Esophagus squamous epithelium (tissue), 5 donors: ENCODE data around the gene SORCS1. TPM values are rescaled to one million over a fixed set of nuclear protein-coding genes. Genes with fewer than 3 reads are reported as not detected.

Experiments
- DNase-seq: peaks from one replicate; lab custom pipeline; 2025; lab: John Stamatoyannopoulos, UW
- H3K27ac ChIP-seq, 4 donors: fragments of 200-600 bp; sonication (generic); one replicate each; pipeline ENCODE4 v1.5.1; 2016 to 2019; ENCODE audit warnings: mild to moderate bottlenecking in 1 of 4
- H3K27me3 ChIP-seq, 4 donors: fragments of 200-600 bp; sonication (generic); 1 replicate in 3 of 4; 2 replicates in 1 of 4; pipeline versions ENCODE4 v1.5.1 to v1.6.0; 2017 to 2021; ENCODE audit warnings: antibody characterized with exemption in 1 of 4
- H3K36me3 ChIP-seq, 3 donors: fragments of 200-600 bp; sonication (generic); one replicate each; pipeline ENCODE4 v1.5.1; 2016 to 2019
- H3K4me1 ChIP-seq, 3 donors: fragments of 200-600 bp; sonication (generic); one replicate each; pipeline ENCODE4 v1.5.1; 2017 to 2019
- H3K4me3 ChIP-seq, 4 donors: fragments of 200-600 bp; sonication (generic); 1 replicate in 3 of 4; 2 replicates in 1 of 4; pipeline ENCODE4 v1.5.1; 2016 to 2019; ENCODE audit warnings: mild to moderate bottlenecking in 2 of 4, moderate library complexity in 1 of 4
- H3K9me3 ChIP-seq, 3 donors: fragments of 200-600 bp; sonication (generic); one replicate each; pipeline ENCODE4 v1.5.1; 2016 to 2019
- CTCF ChIP-seq, 6 experiments: fragments of 450-650 bp in 4 of 6; fragments of 200-600 bp in 2 of 6; sonication (generic) in 2 of 6; IDR thresholded peaks; one replicate each; pipeline ENCODE4 v1.5.1; 2016 to 2019; ENCODE audit warnings: antibody characterized with exemption in 6 of 6, mild to moderate bottlenecking in 4 of 6, moderate library complexity in 4 of 6
- POLR2A ChIP-seq, 4 donors: fragments of 450-650 bp; IDR thresholded peaks; one replicate each; pipeline ENCODE4 v1.6.1; 2017; ENCODE audit warnings: antibody characterized with exemption in 4 of 4, mild to moderate bottlenecking in 4 of 4, moderate library complexity in 3 of 4
- WGBS, 2 donors: methylation state at CpG; one replicate each; pipeline ENCODE4 v1.1.5; 2018; 5-methylcytosine and 5-hydroxymethylcytosine counted together
- intact Hi-C: fragments of 100-400 bp; cut with DNase I; formaldehyde crosslinking; loops from one replicate; pipeline ENCODE4 v1.15.0; 2022
- total RNA-seq, 4 donors: library from RNA; depleted of rRNA; stranded (reverse); fragments of >200 nt; gene quantifications; one replicate each; pipeline ENCODE4 v1.1.0, GENCODE V29; 2016
- donor health status: DM: yes; HTN: yes; CAD: no.

The SORCS1 gene
- total RNA-seq, 4 donors from 2014 or later, result 0.88 to 4.8 (median 1.4) TPM; not detected in 1

DNA sequence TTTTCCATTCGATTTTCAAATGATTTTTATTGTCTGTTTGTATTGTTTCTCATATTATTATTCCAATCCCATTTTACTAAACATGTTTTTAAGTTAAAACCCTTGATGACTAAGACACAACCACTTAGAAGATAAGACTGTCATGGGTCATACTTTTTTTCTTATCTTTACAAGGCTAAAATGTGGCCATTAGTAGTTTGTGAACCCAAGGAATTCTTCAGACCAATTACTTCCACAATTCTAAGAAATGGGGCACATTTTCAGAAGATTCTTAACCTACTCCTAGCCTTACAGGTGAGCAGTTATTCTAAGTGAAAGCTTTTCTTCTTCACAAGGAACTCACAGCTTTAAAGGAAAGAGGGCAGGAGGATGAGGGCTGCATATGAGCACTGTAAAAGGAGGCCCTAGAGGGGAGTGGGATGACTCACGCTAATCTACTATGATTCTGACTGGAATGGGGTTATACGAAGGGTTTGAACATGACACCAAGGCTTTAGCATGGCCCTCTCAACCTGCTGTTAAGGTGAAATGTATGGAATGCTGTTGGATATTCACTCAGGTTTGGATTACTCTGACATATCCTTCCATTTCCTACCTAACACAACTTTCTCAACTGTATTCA lies 81.0 kb downstream of the SORCS1 start:
- H3K9me3 ChIP-seq, result no peaks in the 10 kb centered on the region
- no peak for TF ChIP-seq CTCF (IDR thresholded peaks at IDR 0.05)
- TF ChIP-seq POLR2A (IDR thresholded peaks at IDR 0.05), result no peak
- intact Hi-C loops, result no loop called here
- H3K27ac ChIP-seq, result no peak overlapping the region
- DNase-seq, result no peak
- 41 to 64% methylated on average over 3 of the region's 3 CpGs for WGBS, 2 donors
- no peak overlapping the region for H3K4me3 ChIP-seq
- H3K36me3 ChIP-seq, result no peaks in the 10 kb centered on the region
- no peaks in the 10 kb centered on the region for H3K4me1 ChIP-seq
- no peaks in the 10 kb centered on the region for H3K27me3 ChIP-seq

GRCh38 chr10:107081644-107082043 lies 82.9 kb downstream of the SORCS1 start:
- H3K27ac ChIP-seq, result no peak overlapping the region
- no peaks in the 10 kb centered on the region for H3K9me3 ChIP-seq
- H3K4me3 ChIP-seq, result no peak overlapping the region
- intact Hi-C loops, result no loop called here
- no peaks in the 10 kb centered on the region for H3K36me3 ChIP-seq
- DNase-seq, result no peak
- H3K4me1 ChIP-seq, result no peaks in the 10 kb centered on the region
- TF ChIP-seq CTCF (IDR thresholded peaks at IDR 0.05), result no peak
- no peak for TF ChIP-seq POLR2A (IDR thresholded peaks at IDR 0.05)
- 56 to 81% methylated on average over 1 of the region's 1 CpG for WGBS, 2 donors
- no peaks in the 10 kb centered on the region for H3K27me3 ChIP-seq

- WGBS, 2 donors, result 39 to 40% methylated on average over 2 of the region's 2 CpGs
- H3K4me3 ChIP-seq, result no peak overlapping the region
Observed at GRCh38 chr10:107075117-107075516, 89.4 kb downstream of the SORCS1 start.

DNA sequence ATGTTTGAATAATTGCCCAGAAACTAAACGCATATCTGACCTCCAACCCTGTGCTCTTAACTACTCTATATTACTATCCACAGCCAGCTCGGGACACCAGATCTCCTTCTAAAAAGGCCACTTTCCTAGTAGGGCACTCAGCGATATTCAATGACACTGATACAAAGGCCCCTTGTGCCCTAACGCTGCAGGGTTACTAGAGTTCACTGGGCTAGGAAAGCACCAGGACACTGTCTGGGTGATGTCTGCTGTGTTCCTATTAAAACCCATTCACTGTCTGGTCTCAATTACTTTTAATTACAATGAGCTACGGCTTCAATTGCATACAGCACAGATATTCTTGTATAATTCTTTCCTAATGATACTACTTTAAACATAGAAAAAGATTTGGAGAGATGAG lies 91.7 kb downstream of the SORCS1 start:
- Histone ChIP-seq H3K4me3 (no peak overlapping the region), H3K4me1 (no peaks in the 10 kb centered on the region), H3K27me3 (no peaks in the 10 kb centered on the region), H3K27ac (no peak overlapping the region), H3K9me3 (no peaks in the 10 kb centered on the region), H3K36me3 (no peaks in the 10 kb centered on the region)
- 64 to 72% methylated on average over 5 of the region's 5 CpGs for WGBS, 2 donors
- TF ChIP-seq CTCF (IDR thresholded peaks at IDR 0.05), result no peak
- TF ChIP-seq POLR2A (IDR thresholded peaks at IDR 0.05), result no peak
- no peak for DNase-seq
- intact Hi-C loops, result no loop called here

More at GRCh38 chr10:107075117-107075516, 89.4 kb downstream of the SORCS1 start:
- H3K4me1 ChIP-seq, result no peaks in the 10 kb centered on the region
- H3K27ac ChIP-seq, result no peak overlapping the region
- DNase-seq, result no peak
- TF ChIP-seq CTCF (IDR thresholded peaks at IDR 0.05), result no peak
- no peak for TF ChIP-seq POLR2A (IDR thresholded peaks at IDR 0.05)
- H3K9me3 ChIP-seq, result no peaks in the 10 kb centered on the region
- H3K27me3 ChIP-seq, result no peaks in the 10 kb centered on the region
- intact Hi-C loops, result no loop called here
- no peaks in the 10 kb centered on the region for H3K36me3 ChIP-seq

- H3K4me1 ChIP-seq, result no peaks in the 10 kb centered on the region
- 73 to 76% methylated on average over 3 of the region's 3 CpGs for WGBS, 2 donors
- no peaks in the 10 kb centered on the region for H3K27me3 ChIP-seq
- H3K4me3 ChIP-seq, result no peak overlapping the region
- H3K36me3 ChIP-seq, result no peaks in the 10 kb centered on the region
- H3K9me3 ChIP-seq, result no peaks in the 10 kb centered on the region
- TF ChIP-seq CTCF (IDR thresholded peaks at IDR 0.05) (no peak), POLR2A (IDR thresholded peaks at IDR 0.05) (no peak)
- no peak overlapping the region for H3K27ac ChIP-seq
- DNase-seq, result no peak
- intact Hi-C loops, result no loop called here
Observed at GRCh38 chr10:107072028-107072427, 92.5 kb downstream of the SORCS1 start.
